OCI-LY7 (cell line): ENCODE results near the gene MAGIX. TPM values are rescaled to one million over a fixed set of nuclear protein-coding genes. Genes with fewer than 3 reads are reported as not detected.
A peak's percentile ranks its signal among the peaks of the same experiment; 100 is the strongest.

Experiments used
- BruUV-seq: library from RNA; stranded (reverse); fragments of 400-500 nt; replicated peaks from 2 replicates; lab custom pipeline; 2021; lab: Mats Ljungman, UMichigan
- CTCF ChIA-PET: fragments of 300-600 bp; sonication (Branson Sonifier 250); formaldehyde crosslinking; loops from one replicate; lab custom pipeline; 2022; ENCODE audit warnings: antibody characterized with exemption; ENCODE audit not compliant: unreplicated experiment; lab: Charles Lee
- POLR2A ChIA-PET: fragments of 300-600 bp; sonication (Branson Sonifier 250); formaldehyde crosslinking; loops from one replicate; lab custom pipeline; 2022; ENCODE audit warnings: antibody characterized with exemption; lab: Charles Lee
- DNase-seq: peaks from one replicate; pipeline ENCODE4 v3.0.0-alpha.2; 2015; ENCODE audit warnings: low spot score
- H2AFZ ChIP-seq: fragments of 200-600 bp; sonication (generic), shearing (Covaris generic); 2 replicates; pipeline ENCODE4 v1.6.1; 2014; ENCODE audit warnings: mild to moderate bottlenecking, antibody characterized with exemption, low read length, moderate library complexity
- H3K27ac ChIP-seq: fragments of 200-600 bp; sonication (generic); 2 replicates; pipeline ENCODE4 v1.5.1; 2014; ENCODE audit warnings: mixed run types, low read depth, mild to moderate bottlenecking, moderate library complexity, low read length, inconsistent platforms; ENCODE audit not compliant: poor library complexity, severe bottlenecking
- H3K36me3 ChIP-seq: fragments of 200-600 bp; sonication (generic); 2 replicates; pipeline ENCODE4 v1.6.1; 2014; ENCODE audit warnings: mild to moderate bottlenecking, antibody characterized with exemption, low read length, moderate library complexity, mixed read lengths; ENCODE audit not compliant: insufficient read depth
- H3K4me1 ChIP-seq: fragments of 200-600 bp; sonication (generic); 2 replicates; pipeline ENCODE4 v1.5.1; 2014; ENCODE audit warnings: mild to moderate bottlenecking, low read length; ENCODE audit not compliant: insufficient read depth, poor library complexity, severe bottlenecking
- H3K4me2 ChIP-seq: fragments of 200-600 bp; sonication (generic); 2 replicates; pipeline ENCODE4 v1.6.1; 2014; ENCODE audit warnings: mild to moderate bottlenecking, low read length
- H3K4me3 ChIP-seq: fragments of 200-600 bp; sonication (generic); 2 replicates; pipeline ENCODE4 v1.5.1; 2014; ENCODE audit warnings: mild to moderate bottlenecking, low read depth, low read length; ENCODE audit not compliant: poor library complexity, severe bottlenecking
- H3K79me2 ChIP-seq: fragments of 200-600 bp; sonication (generic); 2 replicates; pipeline ENCODE4 v1.6.1; 2016; ENCODE audit warnings: low read depth, mild to moderate bottlenecking, low read length, moderate library complexity, mixed read lengths; ENCODE audit not compliant: insufficient read depth
- H3K9me2 ChIP-seq: fragments of 200-600 bp; sonication (generic); 2 replicates; pipeline ENCODE4 v1.6.1; 2016; ENCODE audit warnings: mild to moderate bottlenecking, low read length, mixed read lengths; ENCODE audit not compliant: insufficient read depth
- H3K9me3 ChIP-seq: fragments of 200-600 bp; sonication (generic); 2 replicates; pipeline ENCODE4 v1.6.1; 2014; ENCODE audit warnings: mild to moderate bottlenecking, mixed run types, low read length, mixed read lengths
- H4K20me1 ChIP-seq: fragments of 200-600 bp; sonication (generic); 2 replicates; pipeline ENCODE4 v1.6.1; 2014; ENCODE audit warnings: mild to moderate bottlenecking, antibody characterized with exemption, low read length, moderate library complexity, mixed read lengths; ENCODE audit not compliant: insufficient read depth
- CTCF ChIP-seq: fragments of 200-600 bp; sonication (generic); conservative IDR thresholded peaks from 2 replicates; pipeline ENCODE4 v1.5.1; 2014; ENCODE audit warnings: mild to moderate bottlenecking, antibody characterized with exemption, low read length, moderate library complexity, mixed read lengths
- EZH2phosphoT487 ChIP-seq: fragments of 200-600 bp; sonication (generic); IDR thresholded peaks from 2 replicates; pipeline ENCODE4 v1.6.1; 2018; ENCODE audit warnings: low read depth, borderline replicate concordance, mild to moderate bottlenecking, mixed run types, antibody characterized with exemption, low read length, moderate library complexity, mixed read lengths
- intact Hi-C: fragments of 100-400 bp; cut with micrococcal nuclease; formaldehyde crosslinking; loops from one replicate; pipeline ENCODE4 v1.10.0; 2022; ENCODE audit not compliant: unreplicated experiment
- total RNA-seq, 2 experiments: library from RNA; depleted of rRNA in 1 of 2; stranded (reverse); fragments of >200 nt in 1 of 2; shearing (Covaris generic) in 1 of 2; gene quantifications; 2 replicates each; pipeline ENCODE4 v1.2.3, GENCODE V29; 2014 to 2022

MAGIX gene
- total RNA-seq, 2 experiments from 2014 or later, result 0.85 to 1.7 TPM

- Histone ChIP-seq H3K27ac (no peak overlapping the region), H3K9me2 (no peaks in the 10 kb centered on the region), H3K79me2 (no peaks in the 10 kb centered on the region), H3K4me2 (no peak overlapping the region), H4K20me1 (no peaks in the 10 kb centered on the region), H3K36me3 (no peaks in the 10 kb centered on the region), H3K9me3 (no peaks in the 10 kb centered on the region), H2AFZ (no peak overlapping the region), H3K4me1 (peaks cover 13% of the 10 kb centered on the region), H3K4me3 (no peak overlapping the region)
- intact Hi-C loops, result no loop called here
- TF ChIP-seq EZH2phosphoT487 (no peak), CTCF (no peak)
- BruUV-seq, result no TSS peak
- DNase-seq, result no peak
- POLR2A ChIA-PET, result interaction anchor here (0.6 kb wide), 1 partner anchor 40 kb away, joined by 5 read pairs; no protein-coding TSS in a partner anchor
- CTCF ChIA-PET, result no interaction called here
Observed at GRCh38 chrX:49153467-49153866, 9.1 kb upstream of the MAGIX start.

GRCh38 chrX:49155243-49155899 lies 7.2 kb upstream of the MAGIX start:
- Histone ChIP-seq H4K20me1 (no peaks in the 10 kb centered on the region), H3K4me3 (peak overlapping the region; percentile 72), H3K36me3 (no peaks in the 10 kb centered on the region), H3K4me2 (peak overlapping the region; percentile 85), H3K9me3 (no peaks in the 10 kb centered on the region), H3K27ac (peak overlapping the region; percentile 83), H2AFZ (peak overlapping the region; percentile 21; the same call in 1 of the 2 replicates), H3K79me2 (no peaks in the 10 kb centered on the region), H3K4me1 (peaks cover 13% of the 10 kb centered on the region), H3K9me2 (no peaks in the 10 kb centered on the region)
- TF ChIP-seq CTCF (no peak), EZH2phosphoT487 (no peak)
- POLR2A ChIA-PET, result interaction anchor here (0.6 to 2.5 kb wide), 6 partner anchors 10 to 20 kb away, joined by 3 to 7 read pairs (median 4); partner anchors contain the start of gene PLP2
- intact Hi-C loops, result no loop called here
- CTCF ChIA-PET, result interaction anchor here (0.6 to 1.0 kb wide), 5 partner anchors 10 to 36 kb away, joined by 3 to 9 read pairs (median 4); partner anchors contain the start of gene PLP2
- DNase-seq, result peak; percentile 72
- BruUV-seq, result no TSS peak
